Nephron (organoid): ENCODE results near the gene CSNK2A1.
"Not testable (repeated sequence)": the region's sequence is repeated elsewhere in the genome, so short reads cannot be mapped to it uniquely, and the experiment has no call there.

ENCODE experiments used
- H3K27ac Mint-ChIP-seq, 3 experiments: 2 replicates each; pipeline ENCODE4 v1.8.0; 2020; ENCODE audit warnings: mixed read lengths in 3 of 3, mild to moderate bottlenecking in 2 of 3, moderate library complexity in 1 of 3
- H3K27me3 Mint-ChIP-seq: 2 replicates; pipeline ENCODE4 v1.8.0; 2021; ENCODE audit warnings: low read depth, mild to moderate bottlenecking, moderate library complexity, mixed read lengths
- H3K36me3 Mint-ChIP-seq: 2 replicates; pipeline ENCODE4 v1.8.0; 2020; ENCODE audit warnings: low read depth, mixed read lengths
- H3K4me1 Mint-ChIP-seq: 2 replicates; pipeline ENCODE4 v1.8.0; 2020; ENCODE audit warnings: mixed read lengths
- H3K4me3 Mint-ChIP-seq, 3 experiments: 2 replicates each; pipeline ENCODE4 v1.8.0; 2020; ENCODE audit warnings: mild to moderate bottlenecking in 3 of 3, mixed read lengths in 3 of 3, moderate library complexity in 2 of 3
- H3K9me3 Mint-ChIP-seq: 2 replicates; pipeline ENCODE4 v1.8.0; 2020; ENCODE audit warnings: mixed read lengths
- TF ChIP-seq, protein P1 (sequence below), 3 experiments: fragments of 200-600 bp; sonication (generic); IDR thresholded peaks; one replicate each; pipeline ENCODE4 v1.5.0; 2021; ENCODE audit warnings: antibody characterized with exemption in 3 of 3; ENCODE audit not compliant: unreplicated experiment in 3 of 3

CSNK2A1 gene

DNA sequence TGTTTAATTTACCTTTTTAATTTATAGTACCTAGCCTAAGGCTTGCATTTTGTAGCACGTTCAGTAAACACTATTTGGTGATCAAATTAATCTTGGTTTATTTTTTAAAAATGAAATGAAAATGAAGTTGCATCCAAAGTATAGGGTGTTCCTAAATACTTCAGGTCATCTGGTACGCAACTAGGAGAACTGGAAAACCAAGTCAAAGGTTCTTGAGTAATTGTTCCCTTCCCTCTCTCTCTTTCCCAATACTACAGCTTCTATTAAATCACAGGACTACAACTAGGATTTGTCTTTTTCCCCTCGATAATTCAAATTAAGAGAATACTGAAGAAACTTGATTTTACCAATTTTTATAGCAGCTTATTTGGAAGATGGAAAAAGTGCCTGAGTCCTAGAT, 27.9 kb downstream of the CSNK2A1 start:
- Mint-ChIP-seq H3K9me3 (peaks cover 16% of the 10 kb centered on the region), H3K4me3 (no peak overlapping the region), H3K36me3 (peaks cover 65% of the 10 kb centered on the region), H3K27me3 (no peaks in the 10 kb centered on the region), H3K4me1 (peaks cover 19% of the 10 kb centered on the region), H3K27ac (no peak overlapping the region)
- TF ChIP-seq, protein P1, sequence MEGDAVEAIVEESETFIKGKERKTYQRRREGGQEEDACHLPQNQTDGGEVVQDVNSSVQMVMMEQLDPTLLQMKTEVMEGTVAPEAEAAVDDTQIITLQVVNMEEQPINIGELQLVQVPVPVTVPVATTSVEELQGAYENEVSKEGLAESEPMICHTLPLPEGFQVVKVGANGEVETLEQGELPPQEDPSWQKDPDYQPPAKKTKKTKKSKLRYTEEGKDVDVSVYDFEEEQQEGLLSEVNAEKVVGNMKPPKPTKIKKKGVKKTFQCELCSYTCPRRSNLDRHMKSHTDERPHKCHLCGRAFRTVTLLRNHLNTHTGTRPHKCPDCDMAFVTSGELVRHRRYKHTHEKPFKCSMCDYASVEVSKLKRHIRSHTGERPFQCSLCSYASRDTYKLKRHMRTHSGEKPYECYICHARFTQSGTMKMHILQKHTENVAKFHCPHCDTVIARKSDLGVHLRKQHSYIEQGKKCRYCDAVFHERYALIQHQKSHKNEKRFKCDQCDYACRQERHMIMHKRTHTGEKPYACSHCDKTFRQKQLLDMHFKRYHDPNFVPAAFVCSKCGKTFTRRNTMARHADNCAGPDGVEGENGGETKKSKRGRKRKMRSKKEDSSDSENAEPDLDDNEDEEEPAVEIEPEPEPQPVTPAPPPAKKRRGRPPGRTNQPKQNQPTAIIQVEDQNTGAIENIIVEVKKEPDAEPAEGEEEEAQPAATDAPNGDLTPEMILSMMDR (IDR thresholded peaks at IDR 0.05; ENCODE audit: unreplicated experiment in 3 of 3) = no peak

DNA sequence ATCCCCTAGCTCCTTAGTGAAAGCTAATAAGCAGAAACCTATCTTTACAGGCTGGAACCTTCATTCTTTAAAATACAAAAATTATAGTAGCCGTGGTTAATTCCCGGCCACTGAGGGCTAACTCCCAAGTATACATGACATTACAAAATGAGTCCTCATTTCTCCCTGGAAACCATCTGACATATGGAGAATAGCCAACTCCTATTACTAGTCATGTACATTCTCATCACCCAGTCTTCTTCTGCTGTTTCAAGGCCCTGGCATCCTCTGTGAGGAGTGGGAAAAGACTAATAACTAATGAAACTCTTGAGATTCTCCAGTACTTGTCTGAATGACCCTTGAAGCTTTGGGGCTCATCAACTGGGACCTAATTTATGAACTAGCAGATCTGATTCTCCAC, 30.2 kb downstream of the CSNK2A1 start:
- TF ChIP-seq, protein P1 (IDR thresholded peaks at IDR 0.05; ENCODE audit: unreplicated experiment in 3 of 3) = no peak
- no peaks in the 10 kb centered on the region for H3K27me3 Mint-ChIP-seq
- H3K4me1 Mint-ChIP-seq = peaks cover 30% of the 10 kb centered on the region
- H3K36me3 Mint-ChIP-seq = peaks cover 57% of the 10 kb centered on the region
- H3K9me3 Mint-ChIP-seq = no peaks in the 10 kb centered on the region
- no peak overlapping the region for H3K27ac Mint-ChIP-seq
- no peak overlapping the region for H3K4me3 Mint-ChIP-seq

DNA sequence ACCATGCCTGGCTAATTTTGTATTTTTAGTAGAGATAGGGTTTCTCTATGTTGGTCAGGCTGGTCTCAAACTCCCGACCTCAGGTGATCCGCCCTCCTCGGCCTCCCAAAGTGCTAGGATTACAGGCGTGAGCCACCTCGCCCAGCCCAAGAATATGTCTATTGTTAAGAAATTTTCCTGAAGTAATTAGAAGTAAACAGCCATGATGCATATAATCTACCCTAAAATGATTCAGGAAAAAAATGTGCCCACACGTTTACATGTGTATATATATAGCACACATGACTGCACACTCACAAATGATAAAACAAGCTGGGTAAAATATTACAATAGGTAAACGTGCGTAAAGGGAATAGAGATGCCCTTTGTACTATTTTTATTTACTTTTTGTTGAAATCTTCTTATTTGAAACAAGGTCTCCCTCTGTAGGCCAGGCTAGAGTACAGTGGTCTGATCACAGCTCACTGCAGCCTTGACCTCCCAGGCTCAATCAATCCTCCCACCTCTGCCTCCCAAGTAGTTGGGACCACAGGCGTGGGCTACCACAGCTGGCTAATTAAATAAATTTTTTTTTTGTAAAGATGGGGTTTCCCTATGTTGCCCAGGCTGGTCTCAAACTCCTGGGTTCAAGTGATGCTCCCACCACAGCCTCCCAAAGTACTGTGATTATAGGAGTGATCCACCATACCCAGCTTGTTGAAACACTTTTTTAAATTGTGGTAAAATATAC, 33.1 kb downstream of the CSNK2A1 start:
- peaks cover 58% of the 10 kb centered on the region for H3K36me3 Mint-ChIP-seq
- not testable (repeated sequence) for H3K27me3 Mint-ChIP-seq, H3K27ac Mint-ChIP-seq, H3K4me3 Mint-ChIP-seq, H3K9me3 Mint-ChIP-seq
- peaks cover 45% of the 10 kb centered on the region for H3K4me1 Mint-ChIP-seq

DNA sequence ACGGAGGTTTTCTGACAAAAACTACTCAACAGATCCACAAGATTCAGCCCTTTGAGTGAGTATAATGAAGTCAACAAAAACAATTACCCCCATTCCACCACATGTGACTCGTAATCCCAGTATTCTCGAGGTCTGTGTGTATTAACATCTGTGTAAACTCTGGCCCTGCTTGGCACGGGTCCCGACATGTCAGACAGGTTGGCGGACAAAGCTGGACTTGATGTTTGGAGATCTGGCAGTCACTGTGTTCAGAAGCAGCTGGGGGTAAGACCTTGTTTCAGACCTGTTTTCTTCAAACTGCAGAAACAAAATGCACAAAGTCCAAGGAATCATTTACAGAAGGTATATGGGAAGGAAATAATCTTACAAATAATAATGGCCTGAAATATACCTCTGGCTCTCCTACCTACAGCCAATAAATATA, 35.2 kb downstream of the CSNK2A1 start:
- H3K27me3 Mint-ChIP-seq, H3K9me3 Mint-ChIP-seq, H3K4me3 Mint-ChIP-seq: not testable (repeated sequence)
- H3K36me3 Mint-ChIP-seq = peaks cover 55% of the 10 kb centered on the region
- H3K4me1 Mint-ChIP-seq = peaks cover 39% of the 10 kb centered on the region
- peak overlapping the region in 1 of 3 experiments; percentile 35 for H3K27ac Mint-ChIP-seq

DNA sequence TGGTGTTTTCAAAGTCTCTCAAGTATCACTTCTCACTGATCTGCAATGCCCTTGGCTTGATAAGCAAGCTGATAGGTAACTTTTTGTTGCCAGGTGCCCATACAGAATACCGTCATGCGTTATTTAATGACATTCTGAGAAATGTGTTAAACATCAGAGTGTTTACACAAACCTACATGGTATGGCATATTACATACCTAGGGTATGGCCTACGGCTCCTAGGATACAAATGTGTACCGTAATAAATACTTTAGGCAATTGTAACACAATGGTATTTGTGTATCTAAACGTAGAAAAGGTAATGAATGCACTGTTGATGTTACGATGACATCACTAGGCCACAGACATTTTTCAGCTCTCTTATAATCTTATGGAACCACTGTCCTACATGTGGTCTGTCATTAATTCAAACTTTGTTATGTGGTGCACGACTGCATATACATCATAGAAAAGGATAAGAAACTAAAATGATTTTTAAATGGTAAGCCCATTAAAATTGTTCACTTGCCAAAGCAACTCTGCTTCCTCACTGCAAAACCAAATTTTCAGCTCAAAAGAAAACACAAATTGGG, 35.7 kb downstream of the CSNK2A1 start:
- H3K36me3 Mint-ChIP-seq = peaks cover 60% of the 10 kb centered on the region
- peaks cover 39% of the 10 kb centered on the region for H3K4me1 Mint-ChIP-seq
- no peak overlapping the region for H3K4me3 Mint-ChIP-seq
- TF ChIP-seq, protein P1 (IDR thresholded peaks at IDR 0.05; ENCODE audit: unreplicated experiment in 3 of 3) = no peak
- H3K27me3 Mint-ChIP-seq = no peaks in the 10 kb centered on the region
- H3K9me3 Mint-ChIP-seq = no peaks in the 10 kb centered on the region
- no peak overlapping the region for H3K27ac Mint-ChIP-seq

DNA sequence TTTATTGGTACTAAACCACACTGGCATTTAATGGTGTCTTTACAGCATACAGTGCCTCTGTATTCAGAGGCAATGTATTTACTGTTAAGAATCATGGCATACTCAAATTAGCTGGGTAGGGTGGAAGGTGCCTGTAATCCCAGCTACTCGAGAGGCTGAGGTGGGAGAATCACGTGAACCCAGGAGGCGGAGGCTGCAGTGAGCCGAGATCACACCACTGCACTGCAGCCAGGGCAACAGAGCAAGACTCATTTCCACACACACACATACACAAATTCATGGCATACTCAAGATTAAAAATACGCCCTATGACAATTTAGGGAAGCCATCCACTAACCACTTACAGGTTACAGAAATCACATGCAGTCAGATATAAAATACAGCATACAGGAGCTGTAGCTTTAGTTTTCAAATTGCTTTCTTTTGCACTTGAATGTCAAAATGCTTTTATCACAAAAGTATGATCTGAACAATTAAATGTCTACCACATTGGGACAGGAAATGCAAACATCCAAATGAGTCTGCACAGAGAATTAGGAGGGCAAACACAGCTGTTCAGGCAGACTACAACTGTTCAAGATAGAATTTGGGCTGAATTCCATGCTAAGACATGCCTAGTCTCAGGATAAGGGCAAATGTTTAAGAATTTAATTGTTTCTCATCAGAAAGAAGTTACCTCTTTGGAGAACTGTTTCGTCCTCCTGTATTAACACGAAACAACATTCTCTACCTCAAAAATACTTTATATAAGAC, 36.4 kb downstream of the CSNK2A1 start:
- H3K27ac Mint-ChIP-seq = peak overlapping the region in 2 of 3 experiments; percentile 22 to 25
- H3K36me3 Mint-ChIP-seq = peaks cover 67% of the 10 kb centered on the region
- no peaks in the 10 kb centered on the region for H3K27me3 Mint-ChIP-seq
- TF ChIP-seq, protein P1 (IDR thresholded peaks at IDR 0.05; ENCODE audit: unreplicated experiment in 3 of 3) = no peak
- peaks cover 37% of the 10 kb centered on the region for H3K4me1 Mint-ChIP-seq
- no peak overlapping the region for H3K4me3 Mint-ChIP-seq
- H3K9me3 Mint-ChIP-seq = no peaks in the 10 kb centered on the region
